ENCODE measurements around the gene BCL2L15.

The BCL2L15 gene

GRCh38 chr1:113860891-113861290 lies 26.5 kb downstream of the BCL2L15 start:
- no peak for TF ChIP-seq MYC (IDR thresholded peaks at IDR 0.05; ENCODE audit: low read depth, low read length)
- no peak for TF ChIP-seq MAX (IDR thresholded peaks at IDR 0.05; ENCODE audit: low read depth, low read length)
- no peak for TF ChIP-seq CTCF (IDR thresholded peaks at IDR 0.05; ENCODE audit: low read depth, low read length)
- TF ChIP-seq POLR2A (IDR thresholded peaks at IDR 0.05; ENCODE audit: extremely low read depth, insufficient read length) = no peak
- no peak for DNase-seq (ENCODE audit: low read depth)
- H3K4me3 ChIP-seq (ENCODE audit: low read depth, low read length) = no peak overlapping the region

- H3K4me3 ChIP-seq (ENCODE audit: low read depth, low read length) = no peak overlapping the region
- no peak for TF ChIP-seq CTCF (IDR thresholded peaks at IDR 0.05; ENCODE audit: low read depth, low read length)
- TF ChIP-seq POLR2A (IDR thresholded peaks at IDR 0.05; ENCODE audit: extremely low read depth, insufficient read length) = no peak
- no peak for TF ChIP-seq MYC (IDR thresholded peaks at IDR 0.05; ENCODE audit: low read depth, low read length)
- no peak for TF ChIP-seq MAX (IDR thresholded peaks at IDR 0.05; ENCODE audit: low read depth, low read length)
- peak; percentile 51 for DNase-seq (ENCODE audit: low read depth)
Measured at GRCh38 chr1:113859478-113860175, 27.8 kb downstream of the BCL2L15 start.

- TF ChIP-seq POLR2A (IDR thresholded peaks at IDR 0.05; ENCODE audit: extremely low read depth, insufficient read length) (no peak), CTCF (IDR thresholded peaks at IDR 0.05; ENCODE audit: low read depth, low read length) (no peak), MYC (IDR thresholded peaks at IDR 0.05; ENCODE audit: low read depth, low read length) (no peak), MAX (IDR thresholded peaks at IDR 0.05; ENCODE audit: low read depth, low read length) (no peak)
- H3K4me3 ChIP-seq (ENCODE audit: low read depth, low read length) = no peak overlapping the region
- no peak for DNase-seq (ENCODE audit: low read depth)
Measured at GRCh38 chr1:113858982-113859381, 28.4 kb downstream of the BCL2L15 start.

- no peak overlapping the region for H3K4me3 ChIP-seq (ENCODE audit: low read depth, low read length)
- no peak for TF ChIP-seq POLR2A (IDR thresholded peaks at IDR 0.05; ENCODE audit: extremely low read depth, insufficient read length)
- no peak for TF ChIP-seq MYC (IDR thresholded peaks at IDR 0.05; ENCODE audit: low read depth, low read length)
- no peak for TF ChIP-seq MAX (IDR thresholded peaks at IDR 0.05; ENCODE audit: low read depth, low read length)
- TF ChIP-seq CTCF (IDR thresholded peaks at IDR 0.05; ENCODE audit: low read depth, low read length) = no peak
- DNase-seq (ENCODE audit: low read depth) = no peak
Measured at GRCh38 chr1:113858418-113858817, 29.0 kb downstream of the BCL2L15 start.

GRCh38 chr1:113857776-113858175 lies 29.6 kb downstream of the BCL2L15 start:
- no peak for TF ChIP-seq CTCF (IDR thresholded peaks at IDR 0.05; ENCODE audit: low read depth, low read length)
- TF ChIP-seq MAX (IDR thresholded peaks at IDR 0.05; ENCODE audit: low read depth, low read length) = no peak
- no peak for TF ChIP-seq POLR2A (IDR thresholded peaks at IDR 0.05; ENCODE audit: extremely low read depth, insufficient read length)
- TF ChIP-seq MYC (IDR thresholded peaks at IDR 0.05; ENCODE audit: low read depth, low read length) = no peak
- H3K4me3 ChIP-seq (ENCODE audit: low read depth, low read length) = no peak overlapping the region
- no peak for DNase-seq (ENCODE audit: low read depth)
